Stimulated activated CD4-positive, alpha-beta T cell treated with anti-CD3 and anti-CD28 coated beads, TNF-alpha, amount 100 ng/mL, for 1 hour (primary cell): Measurements from ENCODE around the gene SLC13A4.
"Not testable (repeated sequence)": the region's sequence is repeated elsewhere in the genome, so short reads cannot be mapped to it uniquely, and the experiment has no call there.

Source experiments
- DNase-seq, 3 donors: peaks; one replicate each; pipeline ENCODE4 v3.0.0-alpha.2; 2020; ENCODE audit warnings: low read depth in 3 of 3, low spot score in 1 of 3

Gene SLC13A4

DNA sequence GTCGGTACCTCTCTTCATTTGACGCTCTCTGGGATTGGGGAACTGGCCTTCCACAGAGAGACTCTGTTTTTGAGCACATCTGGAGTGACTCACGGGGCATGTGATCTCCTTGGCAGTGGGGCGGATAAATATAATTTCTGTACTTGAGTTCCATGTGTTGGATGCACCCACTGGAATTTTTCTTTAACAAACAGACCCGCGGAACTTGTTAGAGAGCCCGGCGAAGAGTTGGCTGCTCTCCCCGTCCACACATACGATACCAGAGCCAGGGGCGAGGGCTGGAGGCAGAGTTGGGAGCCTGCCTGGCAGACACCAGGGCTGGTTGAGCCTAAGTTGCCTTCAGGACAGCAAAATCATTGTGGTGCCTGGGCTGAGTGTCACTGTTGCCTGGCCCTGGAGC, 20.8 kb upstream of the SLC13A4 start, which contains the start of gene FAM180A:
TSS of gene FAM180A (minus strand) at position 44 of the 400 bp plus-strand sequence. CDS start 233 bp downstream, outside the sequence.
- no peak for DNase-seq

DNA sequence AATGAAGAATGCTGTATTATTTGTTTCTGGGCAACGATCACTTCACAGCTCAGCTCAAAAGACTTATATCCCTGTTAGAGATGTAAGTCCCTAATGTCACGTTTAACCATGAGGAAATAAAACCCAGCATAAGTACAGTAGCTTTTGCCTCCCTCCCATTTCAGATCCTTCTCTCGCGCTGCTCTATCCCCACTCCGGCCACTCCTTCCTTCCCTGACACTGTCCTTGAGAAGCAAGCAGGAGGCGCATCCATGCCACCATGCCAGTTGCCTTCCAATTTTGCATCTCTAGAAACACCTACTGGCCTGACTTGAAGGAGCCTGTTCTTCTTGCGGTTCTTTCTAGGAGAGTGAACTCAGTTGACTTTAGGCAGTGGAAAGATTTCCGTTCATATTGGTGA, 19.4 kb upstream of the SLC13A4 start:
- DNase-seq, result no peak

DNA sequence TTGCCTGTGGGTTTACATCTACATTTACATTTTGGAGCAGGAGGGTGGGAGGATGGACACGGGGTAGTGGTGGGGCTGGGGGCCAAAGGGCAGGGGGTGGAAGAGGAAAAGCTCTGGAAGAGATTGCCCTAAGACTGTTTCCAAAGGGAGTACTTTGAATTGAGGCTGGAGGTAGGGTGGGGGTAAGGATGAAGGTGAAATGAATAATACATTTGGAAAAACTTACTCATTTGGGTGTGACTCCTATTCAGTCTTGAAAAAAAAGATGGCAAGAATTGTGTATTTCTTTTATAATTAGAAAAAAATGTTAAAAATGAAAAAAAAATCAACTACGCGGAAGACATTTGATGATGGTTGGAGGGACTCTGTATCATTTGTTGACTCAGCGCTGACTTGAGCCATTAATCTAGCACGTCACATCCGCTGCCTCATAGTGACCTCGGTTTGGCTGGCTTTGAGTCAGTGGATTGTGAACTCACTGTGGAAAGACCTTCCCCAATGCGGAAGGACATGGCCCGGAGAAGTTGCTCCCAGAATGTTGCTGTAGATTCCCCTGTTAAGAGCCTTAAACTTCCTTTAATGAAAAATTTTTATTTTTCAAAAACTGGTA, 17.8 kb upstream of the SLC13A4 start:
- DNase-seq, result no peak

DNA sequence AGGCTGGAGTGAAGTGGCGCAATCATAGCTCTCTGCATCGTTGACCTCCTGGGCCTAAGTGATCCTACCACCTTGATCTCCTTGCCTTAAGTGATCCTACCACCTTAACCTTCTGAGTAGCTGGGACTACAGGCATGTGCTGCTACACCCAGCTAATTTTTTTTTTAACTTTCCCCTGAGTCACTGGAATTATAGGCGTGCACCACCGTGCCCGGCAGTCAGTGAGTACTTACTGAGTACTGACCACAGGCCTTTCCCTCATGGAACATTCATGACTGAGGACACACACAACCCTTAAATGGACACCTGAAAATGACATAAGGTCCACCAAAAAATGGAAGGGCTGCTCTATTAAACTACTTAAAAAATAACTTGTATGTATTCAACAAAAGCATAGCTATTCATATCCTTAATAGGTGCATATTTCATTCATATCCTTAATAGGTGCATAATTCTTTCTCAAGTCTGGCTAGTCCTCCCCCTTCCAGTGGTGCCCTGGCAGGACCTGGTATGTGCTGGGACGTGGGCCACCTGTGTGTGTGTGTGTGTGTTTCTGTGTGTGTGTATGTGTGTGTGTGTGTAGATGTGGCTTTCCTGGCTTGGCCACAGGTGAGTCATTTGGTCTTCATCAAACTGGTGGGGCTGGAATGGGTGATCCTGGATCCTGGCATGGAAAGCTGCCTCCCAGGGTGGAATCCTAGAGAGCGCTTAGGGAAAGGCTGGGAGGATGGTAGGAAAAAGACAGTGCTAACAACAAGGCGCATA, 17.1 kb upstream of the SLC13A4 start:
- no peak for DNase-seq

DNA sequence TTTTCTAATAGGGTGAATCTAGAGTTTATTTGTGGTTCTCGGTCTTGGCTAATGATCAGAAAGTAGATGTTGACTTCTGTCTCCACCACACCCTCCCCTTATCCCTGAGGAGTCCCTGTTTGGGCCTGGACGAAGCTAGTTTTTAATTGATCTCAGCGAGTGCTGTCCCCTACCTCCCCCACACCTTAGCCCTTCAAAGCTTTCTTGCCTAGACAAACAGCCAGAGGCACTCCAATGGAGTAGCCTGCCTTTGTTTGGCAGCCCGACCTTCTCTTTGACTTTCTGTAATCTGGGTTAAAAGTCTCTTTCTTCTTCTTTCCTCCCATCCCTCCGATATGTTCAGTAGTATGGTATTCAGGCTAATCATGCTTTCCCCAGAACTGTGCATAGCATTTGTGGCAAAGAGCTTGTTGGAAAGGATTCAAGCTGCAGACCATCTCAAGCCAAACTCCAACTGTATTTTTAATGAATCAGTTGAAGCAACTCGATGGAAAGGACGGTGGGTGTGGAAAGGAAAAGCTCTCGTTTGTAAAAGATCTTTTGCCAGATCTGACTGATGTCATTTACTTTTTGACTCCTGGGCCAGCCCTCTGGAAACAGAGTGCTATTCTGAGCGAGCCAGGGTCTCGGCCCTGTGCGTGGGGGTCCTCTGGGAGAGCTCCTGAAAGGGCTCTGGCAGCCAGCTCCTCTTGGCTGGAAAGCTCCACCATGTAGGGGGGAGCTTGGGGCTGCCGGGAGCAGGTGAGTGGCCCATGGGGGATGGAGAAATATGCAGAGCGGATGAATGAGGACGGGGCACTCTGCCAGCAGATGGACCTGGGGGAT, 16.1 kb upstream of the SLC13A4 start:
- DNase-seq, result no peak

DNA sequence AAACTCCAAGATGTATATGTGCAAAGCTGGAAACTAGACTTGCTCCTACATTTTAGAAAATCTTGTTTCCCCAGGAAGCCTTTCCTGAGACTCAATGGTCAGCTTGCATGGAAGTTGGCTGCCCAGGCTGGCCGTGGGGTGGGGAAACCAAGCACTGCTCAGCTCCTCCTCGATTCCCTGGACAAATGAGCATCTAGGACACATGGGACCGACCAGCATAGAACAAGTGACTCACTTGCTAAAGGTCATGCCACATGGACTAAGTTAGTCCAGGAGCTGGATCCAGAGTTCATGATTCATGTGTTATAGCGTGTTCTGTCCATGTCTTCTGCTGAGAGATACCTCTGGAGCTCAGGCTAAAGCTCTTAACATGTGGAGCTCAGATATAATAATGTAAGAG, 14.4 kb upstream of the SLC13A4 start:
- no peak for DNase-seq

DNA sequence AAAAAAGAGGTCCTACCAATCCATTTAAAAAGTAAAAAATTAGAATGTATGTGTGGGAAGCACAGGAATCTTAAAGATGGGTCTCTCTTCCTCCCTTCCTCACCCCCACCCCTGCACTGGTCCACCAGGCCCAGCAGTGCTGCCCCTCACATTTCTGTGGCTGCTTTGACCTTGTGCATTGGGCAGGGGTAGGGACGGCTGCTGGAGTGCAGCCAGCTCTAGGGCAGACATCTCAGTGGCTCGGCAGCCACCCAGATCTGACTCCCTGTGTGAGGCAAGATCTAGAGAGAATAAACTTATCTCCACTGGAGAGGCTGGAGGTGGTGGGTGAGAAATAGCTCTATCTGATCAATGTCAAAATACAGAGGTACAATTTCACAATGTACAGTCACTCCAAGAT, 13.9 kb upstream of the SLC13A4 start:
- DNase-seq, result no peak

DNA sequence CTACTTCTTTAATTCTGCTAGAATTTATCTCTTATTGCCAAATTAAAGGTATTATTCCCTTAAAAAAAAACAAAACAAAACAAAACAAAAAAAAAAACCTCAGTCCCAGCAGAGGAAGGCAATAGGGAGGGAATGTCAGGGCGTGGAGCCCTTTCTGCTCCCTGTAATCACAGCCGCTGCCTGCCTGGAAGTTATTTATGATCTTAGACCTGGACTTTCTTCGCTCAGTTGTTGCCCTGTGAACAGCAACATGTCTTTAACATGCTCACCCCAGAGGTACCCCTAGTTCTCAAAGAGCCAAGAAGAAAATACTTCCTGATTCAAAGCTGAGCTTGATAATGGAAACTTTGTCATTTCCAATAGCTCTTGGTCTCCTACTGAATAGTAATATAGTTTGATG, 12.9 kb upstream of the SLC13A4 start:
- DNase-seq, result no peak

DNA sequence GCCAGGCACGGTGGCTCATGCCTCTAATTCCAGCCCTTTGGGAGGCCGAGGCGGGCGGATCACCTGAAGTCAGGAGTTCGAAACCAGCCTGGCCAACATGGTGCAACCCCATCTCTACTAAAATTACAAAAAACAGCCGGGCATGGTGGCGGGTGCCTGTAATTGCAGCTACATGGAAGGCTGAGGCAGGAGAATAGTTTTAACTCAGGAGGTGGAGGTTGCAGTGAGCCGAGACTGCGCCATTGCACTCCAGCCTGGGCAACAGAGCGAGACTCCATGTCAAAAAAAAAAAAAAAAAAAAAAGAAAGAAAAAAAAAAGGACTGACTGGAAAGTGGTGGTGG, 9.3 kb upstream of the SLC13A4 start:
- DNase-seq, result not testable (repeated sequence)

DNA sequence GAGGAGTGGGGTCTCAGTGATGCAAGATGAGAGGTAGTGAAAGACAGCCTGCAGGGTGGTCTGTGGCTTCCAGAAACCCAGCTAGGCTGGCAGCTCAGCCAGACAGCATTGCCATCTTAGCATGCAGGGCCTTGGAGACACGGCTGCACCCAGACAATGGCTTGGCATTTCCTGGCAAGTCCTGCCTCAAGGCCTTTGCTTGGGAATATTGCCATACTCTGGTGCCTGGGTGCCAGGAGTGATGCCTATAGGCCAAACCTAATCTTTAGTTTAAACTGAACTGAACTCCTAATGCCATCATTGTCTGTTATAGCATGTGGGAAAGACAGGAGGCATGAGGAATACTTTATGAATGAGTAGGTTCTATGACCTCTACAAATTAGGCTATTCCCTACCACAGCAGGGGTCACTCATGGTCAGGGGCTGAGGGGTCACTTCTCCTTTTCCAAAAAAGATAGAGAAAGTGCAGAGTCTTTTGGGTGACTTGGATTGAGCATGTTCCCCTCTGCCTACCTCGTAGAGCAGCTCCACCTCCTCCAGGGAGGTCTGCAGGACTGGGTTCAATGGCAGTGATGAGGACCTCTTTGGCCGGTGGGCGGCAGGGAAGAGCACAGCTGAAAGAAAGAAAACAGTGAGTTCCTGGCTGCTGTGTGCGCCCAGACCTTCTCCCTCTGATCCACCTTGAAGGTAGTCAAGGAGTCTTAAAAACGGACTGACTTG, 8.8 kb upstream of the SLC13A4 start:
- DNase-seq, result no peak

DNA sequence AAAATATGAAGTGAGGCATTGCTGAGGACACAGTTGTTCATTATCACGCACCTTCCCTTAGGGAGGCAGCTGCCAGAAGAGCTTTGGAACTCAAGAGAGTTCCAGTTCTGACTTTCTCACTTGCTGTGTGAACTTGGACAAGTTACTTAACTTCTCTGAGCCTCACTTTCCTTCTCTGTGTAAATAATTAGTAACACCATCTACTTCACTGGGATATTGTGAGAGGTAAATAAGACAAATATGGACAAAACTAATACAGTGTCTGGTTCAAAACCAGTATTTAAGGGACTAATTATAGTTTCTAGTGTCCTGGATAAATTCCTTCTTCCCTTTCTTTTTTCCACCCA, 6.3 kb upstream of the SLC13A4 start:
- no peak for DNase-seq

DNA sequence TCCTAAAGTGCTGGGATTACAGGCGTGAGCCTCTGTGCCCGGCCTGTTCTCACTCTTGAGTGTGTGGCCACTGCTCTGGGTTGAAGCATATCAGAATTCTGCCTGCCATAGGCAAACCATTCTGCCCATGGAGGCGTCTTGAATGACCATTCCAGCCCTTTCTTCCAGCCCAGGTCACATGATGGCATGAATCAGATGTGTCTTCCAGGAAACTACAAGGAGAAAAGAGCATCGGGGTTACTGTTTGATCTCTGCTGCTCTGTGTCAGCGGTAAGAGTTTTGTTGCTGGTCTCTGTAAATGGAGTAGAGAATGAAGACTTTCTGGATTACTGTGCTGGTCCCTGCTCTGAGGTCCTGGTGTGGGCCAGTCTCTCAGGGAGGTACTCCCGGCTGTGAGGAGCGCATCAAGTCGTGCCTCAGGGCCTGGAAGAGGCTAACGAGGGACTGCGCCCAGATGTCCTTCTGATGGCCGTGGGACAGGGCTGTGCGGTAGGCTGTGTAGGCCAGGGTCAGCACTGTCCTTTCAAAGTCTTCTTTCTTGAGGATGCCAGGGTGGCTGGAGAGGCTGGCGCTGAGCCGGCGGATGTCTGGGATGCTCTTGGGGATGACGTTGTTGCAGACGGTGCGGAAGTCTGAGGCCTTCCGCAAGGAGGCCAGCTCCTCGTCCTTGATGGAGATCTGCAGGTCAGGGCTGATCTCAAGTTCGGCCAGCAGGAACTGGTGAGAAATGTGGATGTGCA, 5.8 kb upstream of the SLC13A4 start:
- DNase-seq, result no peak

DNA sequence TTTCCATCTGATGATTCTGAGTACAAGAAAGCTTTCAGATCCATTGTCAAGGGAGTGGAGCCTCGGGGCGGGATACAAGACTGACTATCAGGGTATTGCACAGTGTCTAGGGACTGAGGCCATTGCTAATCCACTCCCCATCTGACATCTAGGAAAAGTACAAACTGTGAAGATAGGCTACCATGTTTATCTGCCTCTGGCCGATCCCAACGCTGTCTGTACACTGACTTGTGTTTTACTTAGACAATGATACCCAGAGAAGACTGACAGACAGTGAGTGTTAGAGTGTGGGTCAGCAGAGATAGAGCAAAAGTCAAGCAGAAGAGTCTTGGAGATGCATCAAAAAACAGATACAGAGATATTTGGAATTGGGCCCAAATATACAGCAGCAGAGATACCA, 3.1 kb upstream of the SLC13A4 start:
- no peak for DNase-seq

DNA sequence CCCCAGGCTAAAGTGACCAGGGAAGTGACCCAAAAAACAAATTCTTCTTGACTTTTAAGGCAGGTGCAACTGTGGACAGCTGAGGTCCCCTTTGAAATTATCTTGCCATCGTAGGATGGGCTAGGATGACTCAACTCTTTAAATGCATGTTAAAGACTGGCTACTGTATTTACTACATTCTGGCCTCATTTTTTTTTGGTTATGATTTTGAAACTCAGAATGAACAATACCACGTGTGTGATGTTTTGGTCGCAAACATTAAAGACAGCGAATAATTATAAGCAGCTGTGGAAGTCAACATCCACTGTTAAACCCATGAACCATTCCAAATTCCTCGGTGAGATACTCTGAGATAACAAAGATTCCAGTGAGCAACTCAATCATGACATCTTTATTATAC, 1.2 kb upstream of the SLC13A4 start:
- DNase-seq, result no peak

DNA sequence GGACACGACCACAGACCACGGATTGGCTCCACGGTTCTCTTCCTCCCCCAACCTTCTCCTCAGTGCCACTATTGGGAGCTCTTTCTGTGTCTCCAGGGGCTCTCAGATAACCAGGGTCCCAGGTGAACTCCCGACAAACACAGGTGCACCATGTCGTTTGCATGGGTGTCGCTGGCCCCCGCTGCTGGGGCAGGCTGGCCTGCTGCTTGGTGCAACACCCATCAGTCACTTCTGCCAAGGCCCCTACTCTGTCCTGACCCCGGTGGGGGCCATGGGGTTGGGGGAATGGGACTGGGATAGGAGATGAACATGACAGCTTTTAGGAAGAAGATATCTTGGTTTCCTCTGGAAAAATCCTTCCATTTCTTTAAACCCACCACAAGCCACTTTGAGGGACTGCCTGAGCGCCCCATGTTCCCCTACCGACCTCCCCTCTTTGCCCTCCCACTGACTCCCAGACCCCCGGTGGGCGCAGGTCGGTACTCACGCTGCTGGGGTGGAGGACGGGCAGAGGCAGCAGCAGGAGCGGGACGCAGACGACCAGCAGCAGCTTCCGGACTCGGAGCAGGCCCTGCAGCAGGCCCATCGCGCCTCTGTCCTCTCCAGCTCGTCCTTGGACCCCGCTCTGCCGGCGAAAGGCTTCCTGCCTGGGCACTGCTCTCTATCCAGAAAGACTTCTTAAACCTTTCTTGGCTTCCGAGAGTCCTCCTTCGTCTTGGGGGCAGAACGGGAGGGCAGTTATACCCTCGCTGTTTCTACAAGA, 894 bp downstream of the SLC13A4 start:
- DNase-seq, result no peak

DNA sequence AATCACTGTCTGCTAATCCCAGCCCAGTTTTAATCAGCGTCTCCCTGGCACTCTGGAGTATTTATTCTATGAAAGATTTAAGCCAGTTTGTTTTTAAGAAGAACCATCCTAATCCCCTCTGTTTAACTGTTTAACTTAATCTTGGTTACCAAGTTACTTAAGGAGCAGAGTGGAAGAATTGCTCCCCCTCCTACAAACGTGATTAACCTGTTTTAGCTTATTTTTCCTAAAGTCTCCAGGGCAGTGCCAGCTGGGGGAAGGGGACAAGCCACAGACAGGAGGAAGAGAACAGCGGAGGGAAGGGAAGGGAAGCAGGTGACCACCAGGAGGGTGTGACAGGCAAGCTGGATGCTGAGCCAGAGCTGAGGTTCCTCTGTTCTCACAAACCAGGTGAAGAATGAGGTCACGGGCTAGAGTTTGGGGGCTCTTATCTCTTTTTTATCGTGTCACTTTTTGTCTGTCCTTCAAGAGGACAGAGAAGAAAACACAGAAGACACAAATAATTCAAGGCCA, 1.7 kb downstream of the SLC13A4 start:
- DNase-seq, result no peak

DNA sequence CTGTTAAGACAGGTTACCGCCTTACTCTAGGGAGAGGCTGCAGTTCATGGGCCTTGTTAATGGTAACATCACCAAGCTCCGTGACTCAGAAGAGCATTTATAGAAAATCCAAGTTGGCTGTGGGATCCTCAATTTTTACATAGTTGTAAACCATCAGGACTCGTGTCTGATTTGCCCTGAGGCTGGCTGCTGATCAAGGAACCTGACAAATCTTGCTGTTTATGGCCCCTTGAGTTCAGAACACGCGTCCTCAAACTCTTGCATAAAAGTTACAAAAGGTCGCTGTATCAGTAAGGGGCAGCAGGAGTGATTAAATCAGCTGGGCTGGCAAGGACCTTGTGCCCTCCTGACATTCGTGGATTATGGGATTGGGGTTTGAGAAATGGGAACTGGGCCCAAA, 4.6 kb downstream of the SLC13A4 start:
- DNase-seq, result no peak

DNA sequence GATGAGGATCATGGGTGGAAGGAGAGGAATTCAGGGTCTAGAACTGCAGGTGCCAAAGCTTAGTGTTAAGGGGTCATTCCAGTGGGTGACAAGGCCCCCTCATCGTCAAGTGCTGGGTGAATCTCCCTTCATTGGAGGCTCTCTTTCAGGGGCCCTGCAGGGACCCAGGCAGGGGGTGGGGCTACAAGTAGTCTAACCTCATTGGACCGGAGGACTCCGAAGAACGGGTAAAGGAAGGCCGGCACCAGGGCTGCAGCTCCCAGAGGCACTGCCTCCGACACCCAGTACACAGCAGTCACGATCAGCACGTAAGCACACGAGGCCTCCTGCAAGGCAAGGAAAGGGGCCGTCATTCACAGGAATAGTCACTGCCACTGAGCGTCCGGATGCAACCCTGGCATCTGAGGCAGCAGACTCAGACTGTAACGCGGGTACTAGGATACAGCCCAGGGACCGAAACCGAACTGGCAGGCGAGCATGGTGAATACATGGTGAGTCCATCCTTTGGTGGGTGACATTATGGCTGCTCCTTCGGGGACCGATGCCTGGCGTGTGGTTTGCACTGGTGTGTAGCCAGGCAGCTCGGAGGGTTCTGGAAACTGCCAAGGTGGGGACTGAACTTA, 6.7 kb downstream of the SLC13A4 start:
- DNase-seq, result no peak

DNA sequence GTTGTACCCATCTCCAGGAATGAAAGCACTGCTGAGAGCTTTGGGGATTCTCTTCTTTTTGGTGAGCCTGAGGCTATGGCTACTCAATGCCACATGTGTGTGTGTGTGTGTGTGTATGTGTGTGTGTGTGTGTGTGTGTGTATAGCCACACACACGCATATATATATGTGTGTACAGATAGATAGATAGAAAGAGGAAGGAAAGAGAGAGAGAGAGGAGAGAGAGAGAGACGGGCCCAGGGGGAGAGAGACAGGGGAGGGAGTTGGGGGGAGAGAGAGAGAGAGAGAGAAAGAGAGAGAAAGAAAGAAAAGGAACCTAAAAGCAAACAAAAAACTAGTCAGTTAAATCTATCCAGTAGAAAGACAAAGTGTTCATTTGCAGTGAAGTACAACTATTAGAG, 8.3 kb downstream of the SLC13A4 start:
- DNase-seq, result no peak
